Lower leg skin (tissue), 4 donors: ENCODE measurements around the gene IL2RA. TPM values are rescaled to one million over a fixed set of nuclear protein-coding genes. Genes with fewer than 3 reads are reported as not detected.

Experiments
- DNase-seq, 2 donors: peaks; one replicate each; pipeline ENCODE4 v3.0.0-alpha.2; 2019; ENCODE audit warnings: low spot score in 2 of 2
- H3K4me3 ChIP-seq: fragments of 200-600 bp; sonication (generic); 2 replicates; pipeline ENCODE4 v1.5.1; 2017; ENCODE audit warnings: mild to moderate bottlenecking, low read depth; ENCODE audit not compliant: poor library complexity, severe bottlenecking
- CTCF ChIP-seq, 3 donors: fragments of 450-650 bp; IDR thresholded peaks; one replicate each; pipeline ENCODE4 v1.5.1; 2016; ENCODE audit warnings: antibody characterized with exemption in 3 of 3, mild to moderate bottlenecking in 3 of 3, moderate library complexity in 2 of 3
- POLR2A ChIP-seq, 2 donors: fragments of 450-650 bp; IDR thresholded peaks; one replicate each; pipeline ENCODE4 v1.6.1; 2016 to 2017; ENCODE audit warnings: antibody characterized with exemption in 2 of 2, mild to moderate bottlenecking in 1 of 2, moderate library complexity in 1 of 2
- WGBS, 2 donors: methylation state at CpG; one replicate each; pipeline ENCODE4 v1.1.5; 2018; 5-methylcytosine and 5-hydroxymethylcytosine counted together
- intact Hi-C: fragments of 100-400 bp; cut with DNase I; formaldehyde crosslinking; loops from one replicate; pipeline ENCODE4 v1.15.0; 2023; ENCODE audit warnings: low total_unique reads
- total RNA-seq, 4 donors: library from RNA; depleted of rRNA; stranded (reverse); fragments of >200 nt; gene quantifications; one replicate each; pipeline ENCODE4 v1.1.0, GENCODE V29; 2016

The IL2RA gene
- total RNA-seq, 4 donors from 2014 or later, result 0.10 to 1.3 TPM; not detected in 2

DNA sequence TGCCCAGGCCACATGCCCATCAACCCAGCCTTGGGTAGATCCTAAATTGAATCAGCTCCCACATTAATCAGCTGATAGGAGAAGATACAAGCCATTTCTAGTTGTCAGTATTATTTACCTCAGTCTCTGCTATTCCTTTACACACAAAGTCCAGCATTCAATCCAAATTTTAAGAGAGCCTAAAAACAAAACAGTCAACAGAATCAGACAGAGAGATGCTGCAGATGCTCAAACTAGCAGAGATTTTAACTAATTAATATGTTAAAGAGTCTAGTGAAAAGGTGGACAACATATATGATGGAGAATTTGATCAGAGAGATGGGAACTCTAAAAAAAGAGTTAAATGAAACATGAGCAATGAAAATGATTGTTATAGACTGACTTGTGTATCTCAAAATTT lies 70.5 kb downstream of the IL2RA start:
- intact Hi-C loops, result no loop called here
- no peak overlapping the region for H3K4me3 ChIP-seq
- TF ChIP-seq POLR2A (IDR thresholded peaks at IDR 0.05) (no peak), CTCF (IDR thresholded peaks at IDR 0.05) (no peak)
- no peak for DNase-seq

DNA sequence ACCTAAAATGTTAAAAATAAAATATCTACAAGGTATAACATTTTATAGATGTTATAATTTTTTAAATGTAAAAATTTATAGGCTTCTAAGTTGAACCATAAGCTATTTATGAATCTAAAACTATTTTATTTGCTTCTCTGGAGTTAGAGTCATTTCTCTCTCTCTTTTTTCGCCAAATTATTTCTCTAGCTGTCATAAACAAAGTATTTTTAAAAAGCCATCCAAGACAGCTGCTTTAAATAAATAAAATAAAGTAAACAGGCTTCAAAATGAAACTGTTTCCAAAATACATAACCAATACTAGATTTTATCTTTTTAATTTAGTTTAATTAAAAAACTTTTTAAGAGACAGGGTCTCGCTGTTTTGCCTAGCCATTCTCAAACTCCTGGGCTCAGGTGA lies 72.4 kb downstream of the IL2RA start:
- no peak for DNase-seq
- 70 to 72% methylated on average over 2 of the region's 2 CpGs for WGBS, 2 donors
- H3K4me3 ChIP-seq, result no peak overlapping the region
- TF ChIP-seq POLR2A (IDR thresholded peaks at IDR 0.05), result no peak
- TF ChIP-seq CTCF (IDR thresholded peaks at IDR 0.05), result no peak
- intact Hi-C loops, result no loop called here

DNA sequence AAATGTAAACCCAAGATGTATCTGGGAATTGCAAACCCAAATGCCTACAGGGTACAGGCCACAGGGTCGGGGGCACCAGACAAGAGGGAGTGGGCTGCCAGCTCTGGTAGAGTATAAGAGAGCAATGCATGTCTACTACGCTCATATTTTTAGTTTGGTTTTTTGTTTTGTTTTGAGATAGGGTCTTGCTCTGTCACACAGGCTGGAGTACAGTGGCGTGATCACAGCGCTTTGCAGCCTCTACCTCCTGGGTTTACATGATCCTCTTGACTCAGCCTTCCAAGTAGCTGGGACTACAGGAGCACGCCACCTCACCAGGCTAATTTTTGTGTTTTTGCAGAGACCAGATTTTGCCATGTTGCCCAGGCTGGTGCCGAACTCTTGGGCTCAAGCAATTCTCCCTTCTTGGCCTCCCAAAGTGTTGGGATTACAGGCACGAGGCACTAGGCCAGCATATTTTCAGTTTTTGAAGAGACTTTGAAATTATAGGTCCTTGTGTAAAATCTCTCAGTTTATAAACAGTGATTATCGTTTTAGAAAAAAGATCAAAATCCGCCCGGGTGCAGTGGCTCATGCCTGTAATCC lies 73.7 kb downstream of the IL2RA start:
- 85 to 89% methylated on average over 10 of the region's 10 CpGs for WGBS, 2 donors

DNA sequence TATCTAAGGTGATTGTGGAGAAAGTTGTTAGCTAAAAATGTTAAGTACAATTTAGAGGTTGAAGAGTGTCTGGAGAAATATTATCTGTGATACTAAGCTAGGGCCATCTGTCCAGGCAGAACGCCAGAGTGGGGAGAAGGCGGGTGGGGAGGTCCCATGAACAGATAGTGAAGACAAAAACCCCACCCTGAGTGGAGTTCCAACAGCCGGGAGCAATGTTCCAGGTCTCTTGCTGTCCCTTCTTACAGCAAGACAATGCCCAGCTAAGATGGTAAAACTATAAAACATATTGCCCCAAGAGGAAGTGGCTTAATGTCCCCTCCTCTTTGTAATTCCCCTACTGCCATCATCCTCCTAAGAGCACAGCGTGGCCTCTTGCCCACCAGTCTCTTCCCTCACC lies 74.4 kb downstream of the IL2RA start:
- DNase-seq, result peak; percentile 82 to 94
- TF ChIP-seq POLR2A (IDR thresholded peaks at IDR 0.05) (no peak), CTCF (IDR thresholded peaks at IDR 0.05) (no peak)
- intact Hi-C loops, result no loop called here

More for the DNA sequence above, 73.7 kb downstream of the IL2RA start:
- DNase-seq, result peak; percentile 5 to 53
- TF ChIP-seq POLR2A (IDR thresholded peaks at IDR 0.05) (no peak), CTCF (IDR thresholded peaks at IDR 0.05) (no peak)
- H3K4me3 ChIP-seq, result no peak overlapping the region
- intact Hi-C loops, result no loop called here

GRCh38 chr10:5985029-5985428 lies 77.1 kb downstream of the IL2RA start:
- TF ChIP-seq CTCF (IDR thresholded peaks at IDR 0.05) (no peak), POLR2A (IDR thresholded peaks at IDR 0.05) (no peak)
- intact Hi-C loops, result no loop called here
- H3K4me3 ChIP-seq, result no peak overlapping the region
- DNase-seq, result peak; percentile 11 to 54
- 84 to 89% methylated on average over 5 of the region's 5 CpGs for WGBS, 2 donors

More for the DNA sequence above, 74.4 kb downstream of the IL2RA start:
- no peak overlapping the region for H3K4me3 ChIP-seq
- WGBS, 2 donors, result 57 to 60% methylated on average over 4 of the region's 4 CpGs

DNA sequence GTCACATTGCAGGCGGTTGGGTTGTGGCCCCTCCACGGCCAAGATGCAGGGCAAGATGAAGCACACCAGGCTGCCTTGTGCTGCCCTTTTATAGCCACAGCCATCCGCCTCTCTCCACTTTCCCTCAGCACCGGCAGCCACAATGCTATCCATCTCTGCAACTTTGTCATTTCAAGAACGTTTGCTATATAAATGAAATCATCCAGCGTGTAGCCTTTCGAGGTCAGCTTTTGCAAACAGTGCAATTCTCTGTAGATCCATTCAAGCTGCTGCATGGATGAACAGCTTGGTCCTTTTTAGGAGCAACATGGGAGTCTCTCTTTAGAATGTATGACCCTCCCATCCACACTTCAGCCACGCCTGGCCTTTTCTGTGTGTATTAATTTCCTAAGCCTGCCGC lies 78.4 kb downstream of the IL2RA start:
- intact Hi-C loops, result no loop called here
- DNase-seq, result peak; percentile 9 to 46
- no peak for TF ChIP-seq CTCF (IDR thresholded peaks at IDR 0.05)
- no peak for TF ChIP-seq POLR2A (IDR thresholded peaks at IDR 0.05)
- H3K4me3 ChIP-seq, result no peak overlapping the region
- WGBS, 2 donors, result 84 to 87% methylated on average over 9 of the region's 9 CpGs
